Prostate gland (tissue), 2 donors: ENCODE data around the gene PDZRN4. TPM values are rescaled to one million over a fixed set of nuclear protein-coding genes. Genes with fewer than 3 reads are reported as not detected.

ENCODE experiments used
- DNase-seq: peaks from one replicate; pipeline ENCODE4 v3.0.0-alpha.2; 2019; ENCODE audit warnings: low spot score
- H3K27ac ChIP-seq, 2 donors: fragments of 200-600 bp; sonication (generic); 2 replicates each; pipeline ENCODE4 v1.5.1; 2017 to 2019
- H3K27me3 ChIP-seq: fragments of 200-600 bp; sonication (generic); replicated peaks from 2 replicates; pipeline ENCODE4 v1.5.1; 2019; ENCODE audit not compliant: insufficient read depth
- H3K36me3 ChIP-seq, 2 donors: fragments of 200-600 bp; sonication (generic); 1 replicate in 1 of 2; 2 replicates in 1 of 2; pipeline versions ENCODE4 v1.5.1 to v1.8.1; 2017 to 2019
- H3K4me1 ChIP-seq: fragments of 200-600 bp; sonication (generic); replicated peaks from 2 replicates; pipeline ENCODE4 v1.5.1; 2019
- H3K4me3 ChIP-seq, 2 donors: fragments of 200-600 bp; sonication (generic); 2 replicates each; pipeline ENCODE4 v1.5.1; 2017 to 2019
- H3K9me3 ChIP-seq: fragments of 200-600 bp; sonication (generic); 2 replicates; pipeline ENCODE4 v1.5.1; 2017
- CTCF ChIP-seq, 4 experiments: fragments of 200-600 bp in 2 of 4; fragments of 450-650 bp in 2 of 4; sonication (generic) in 2 of 4; IDR thresholded peaks; 1 replicate in 3 of 4; 2 replicates in 1 of 4; pipeline ENCODE4 v1.5.1; 2016 to 2019; ENCODE audit warnings: antibody characterized with exemption in 4 of 4, mild to moderate bottlenecking in 2 of 4, moderate library complexity in 2 of 4
- POLR2A ChIP-seq: fragments of 450-650 bp; IDR thresholded peaks from one replicate; pipeline ENCODE4 v1.6.1; 2016; ENCODE audit warnings: antibody characterized with exemption, mild to moderate bottlenecking
- POLR2AphosphoS5 ChIP-seq: sonication (generic); formaldehyde crosslinking; IDR thresholded peaks from one replicate; pipeline ENCODE4 v1.6.1; 2017; ENCODE audit warnings: antibody characterized with exemption
- WGBS: methylation state at CpG from one replicate; pipeline ENCODE4 v1.1.5; 2018; 5-methylcytosine and 5-hydroxymethylcytosine counted together
- intact Hi-C: fragments of 100-400 bp; cut with DNase I; formaldehyde crosslinking; loops from one replicate; pipeline ENCODE4 v1.14.2; 2022
- total RNA-seq, 2 donors: library from RNA; depleted of rRNA; stranded (reverse); fragments of >200 nt; gene quantifications; one replicate each; pipeline ENCODE4 v1.1.0, GENCODE V29; 2016

Gene PDZRN4
- total RNA-seq, 2 donors from 2014 or later: 6.5 to 21.1 TPM

GRCh38 chr12:41441180-41441579 lies 253.1 kb downstream of the PDZRN4 start:
- Histone ChIP-seq H3K27me3 (no peaks in the 10 kb centered on the region), H3K4me1 (no peaks in the 10 kb centered on the region), H3K36me3 (no peaks in the 10 kb centered on the region), H3K27ac (no peak overlapping the region), H3K9me3 (no peaks in the 10 kb centered on the region), H3K4me3 (no peak overlapping the region)
- DNase-seq: no peak
- no peak for TF ChIP-seq POLR2AphosphoS5
- TF ChIP-seq CTCF (IDR thresholded peaks at IDR 0.05): no peak
- no peak for TF ChIP-seq POLR2A
- intact Hi-C loops: no loop called here

GRCh38 chr12:41442896-41443295 lies 254.8 kb downstream of the PDZRN4 start:
- no peak for TF ChIP-seq POLR2A
- TF ChIP-seq POLR2AphosphoS5: no peak
- H3K9me3 ChIP-seq: no peaks in the 10 kb centered on the region
- no peaks in the 10 kb centered on the region for H3K36me3 ChIP-seq
- H3K4me3 ChIP-seq: no peak overlapping the region
- intact Hi-C loops: no loop called here
- no peaks in the 10 kb centered on the region for H3K4me1 ChIP-seq
- DNase-seq: no peak
- H3K27ac ChIP-seq: no peak overlapping the region
- H3K27me3 ChIP-seq: no peaks in the 10 kb centered on the region

GRCh38 chr12:41443690-41444089 lies 255.6 kb downstream of the PDZRN4 start:
- no peak for DNase-seq
- H3K4me3 ChIP-seq: no peak overlapping the region
- H3K36me3 ChIP-seq: no peaks in the 10 kb centered on the region
- intact Hi-C loops: no loop called here
- H3K9me3 ChIP-seq: no peaks in the 10 kb centered on the region
- H3K27me3 ChIP-seq: no peaks in the 10 kb centered on the region
- 47% methylated on average over 2 of the region's 2 CpGs for WGBS
- H3K27ac ChIP-seq: no peak overlapping the region
- TF ChIP-seq CTCF (IDR thresholded peaks at IDR 0.05) (no peak), POLR2AphosphoS5 (no peak), POLR2A (no peak)
- H3K4me1 ChIP-seq: no peaks in the 10 kb centered on the region

GRCh38 chr12:41452838-41453407 lies 264.8 kb downstream of the PDZRN4 start:
- intact Hi-C loops: no loop called here
- Histone ChIP-seq H3K9me3 (no peaks in the 10 kb centered on the region), H3K27ac (no peak overlapping the region), H3K4me1 (no peaks in the 10 kb centered on the region), H3K36me3 (no peaks in the 10 kb centered on the region), H3K27me3 (no peaks in the 10 kb centered on the region), H3K4me3 (no peak overlapping the region)
- 49% methylated on average over 6 of the region's 6 CpGs for WGBS
- no peak for TF ChIP-seq POLR2AphosphoS5
- no peak for TF ChIP-seq POLR2A
- TF ChIP-seq CTCF (IDR thresholded peaks at IDR 0.05): no peak
- no peak for DNase-seq

GRCh38 chr12:41453409-41453808 lies 265.3 kb downstream of the PDZRN4 start:
- Histone ChIP-seq H3K9me3 (no peaks in the 10 kb centered on the region), H3K4me1 (no peaks in the 10 kb centered on the region), H3K27me3 (no peaks in the 10 kb centered on the region), H3K36me3 (no peaks in the 10 kb centered on the region), H3K4me3 (no peak overlapping the region), H3K27ac (no peak overlapping the region)
- TF ChIP-seq POLR2AphosphoS5 (no peak), CTCF (IDR thresholded peaks at IDR 0.05) (no peak), POLR2A (no peak)
- no peak for DNase-seq
- WGBS: 96% methylated on average over 4 of the region's 4 CpGs
- intact Hi-C loops: no loop called here
